Middle frontal gyrus (tissue), 1 donor: ENCODE data around the gene ZNF865.
A peak's percentile ranks its signal among the peaks of the same experiment; 100 is the strongest.
"Not testable (repeated sequence)": the region's sequence is repeated elsewhere in the genome, so short reads cannot be mapped to it uniquely, and the experiment has no call there.

Source experiments
- DNase-seq: peaks from one replicate; pipeline ENCODE4 v3.0.0-alpha.2; 2015; ENCODE audit warnings: low spot score; ENCODE audit errors: extremely low spot score

Gene ZNF865

GRCh38 chr19:55605637-55606470 is at the start of gene ZNF865:
Gene ZNF865, plus strand, starts transcription at chr19:55605647. Its CDS starts 7,972 bp downstream, at chr19:55613619.
- DNase-seq, result no peak

GRCh38 chr19:55559684-55560083 is 45.8 kb upstream of the ZNF865 start:
- no peak for DNase-seq

GRCh38 chr19:55563261-55563690 is 42.2 kb upstream of the ZNF865 start:
- no peak for DNase-seq

- DNase-seq, result no peak
These were observed 38.6 kb upstream of the ZNF865 start for GRCh38 chr19:55566823-55567222.

GRCh38 chr19:55567708-55568328 is 37.6 kb upstream of the ZNF865 start:
- DNase-seq, result no peak

- not testable (repeated sequence) for DNase-seq
These were observed 36.0 kb upstream of the ZNF865 start for GRCh38 chr19:55569477-55569876.

GRCh38 chr19:55573929-55574328 is 31.5 kb upstream of the ZNF865 start:
- not testable (repeated sequence) for DNase-seq

GRCh38 chr19:55576746-55577145 is 28.7 kb upstream of the ZNF865 start:
- no peak for DNase-seq

- DNase-seq, result no peak
These were observed 27.3 kb upstream of the ZNF865 start for GRCh38 chr19:55578031-55578760.

GRCh38 chr19:55578761-55579747 is 26.4 kb upstream of the ZNF865 start:
- no peak for DNase-seq

- DNase-seq, result no peak
These were observed 25.5 kb upstream of the ZNF865 start for GRCh38 chr19:55579766-55580621.

- peak; percentile 63 for DNase-seq
These were observed 24.8 kb upstream of the ZNF865 start, which contains the start of gene ZNF579 for GRCh38 chr19:55580628-55581144. Gene ZNF579, minus strand, starts transcription at chr19:55580848. Its CDS starts 1,209 bp downstream, at chr19:55579639.

- DNase-seq, result no peak
These were observed 24.2 kb upstream of the ZNF865 start for GRCh38 chr19:55581145-55581822.

GRCh38 chr19:55581823-55582223 is 23.6 kb upstream of the ZNF865 start:
- no peak for DNase-seq

GRCh38 chr19:55582284-55582683 is 23.2 kb upstream of the ZNF865 start:
- not testable (repeated sequence) for DNase-seq

GRCh38 chr19:55583897-55584296 is 21.6 kb upstream of the ZNF865 start:
- DNase-seq, result not testable (repeated sequence)

- no peak for DNase-seq
These were observed 20.6 kb upstream of the ZNF865 start for GRCh38 chr19:55584871-55585270.

GRCh38 chr19:55585658-55586339 is 19.6 kb upstream of the ZNF865 start:
- peak; percentile 27 for DNase-seq
